ENCODE measurements around the gene MRPL40.
"Not testable (repeated sequence)": the region's sequence is repeated elsewhere in the genome, so short reads cannot be mapped to it uniquely, and the experiment has no call there.

The MRPL40 gene

GRCh38 chr22:19407649-19408606, 24.4 kb upstream of the MRPL40 start:
- no peak for DNase-seq (ENCODE audit: low read depth, low spot score)

GRCh38 chr22:19410941-19411689, 21.2 kb upstream of the MRPL40 start:
- DNase-seq (ENCODE audit: low read depth, low spot score) = no peak

- DNase-seq (ENCODE audit: low read depth, low spot score) = no peak
Observed at GRCh38 chr22:19411690-19412045, 20.7 kb upstream of the MRPL40 start.

- no peak for DNase-seq (ENCODE audit: low read depth, low spot score)
Observed at GRCh38 chr22:19412478-19412877, 19.9 kb upstream of the MRPL40 start.

GRCh38 chr22:19412923-19413322, 19.4 kb upstream of the MRPL40 start:
- DNase-seq (ENCODE audit: low read depth, low spot score) = no peak

- DNase-seq (ENCODE audit: low read depth, low spot score) = no peak
Observed at GRCh38 chr22:19419086-19419463, 13.3 kb upstream of the MRPL40 start.

- no peak for DNase-seq (ENCODE audit: low read depth, low spot score)
Observed at GRCh38 chr22:19419464-19420178, 12.7 kb upstream of the MRPL40 start.

- no peak for DNase-seq (ENCODE audit: low read depth, low spot score)
Observed at GRCh38 chr22:19420321-19420720, 12.0 kb upstream of the MRPL40 start.

- no peak for DNase-seq (ENCODE audit: low read depth, low spot score)
Observed at GRCh38 chr22:19422440-19423301, 9.7 kb upstream of the MRPL40 start.

GRCh38 chr22:19424186-19424500, 8.2 kb upstream of the MRPL40 start:
- no peak for DNase-seq (ENCODE audit: low read depth, low spot score)

GRCh38 chr22:19429950-19430889, 2.1 kb upstream of the MRPL40 start:
- DNase-seq (ENCODE audit: low read depth, low spot score) = no peak

GRCh38 chr22:19430890-19431541, 1.3 kb upstream of the MRPL40 start:
- DNase-seq (ENCODE audit: low read depth, low spot score) = no peak

GRCh38 chr22:19431649-19432132, 654 bp upstream of the MRPL40 start, which contains the start of gene HIRA:
HIRA (minus strand) TSS chr22:19431733; CDS start chr22:19431476, 257 bp downstream.
- DNase-seq (ENCODE audit: low read depth, low spot score) = no peak

GRCh38 chr22:19434401-19434800, 2.1 kb downstream of the MRPL40 start:
- no peak for DNase-seq (ENCODE audit: low read depth, low spot score)

- DNase-seq (ENCODE audit: low read depth, low spot score) = no peak
Observed at GRCh38 chr22:19434829-19435580, 2.7 kb downstream of the MRPL40 start.

- not testable (repeated sequence) for DNase-seq (ENCODE audit: low read depth, low spot score)
Observed at GRCh38 chr22:19436444-19437161, 4.3 kb downstream of the MRPL40 start.

- DNase-seq (ENCODE audit: low read depth, low spot score) = no peak
Observed at GRCh38 chr22:19438298-19438697, 6.0 kb downstream of the MRPL40 start.
